ENCODE data around the gene TMEM185A.

DNA sequence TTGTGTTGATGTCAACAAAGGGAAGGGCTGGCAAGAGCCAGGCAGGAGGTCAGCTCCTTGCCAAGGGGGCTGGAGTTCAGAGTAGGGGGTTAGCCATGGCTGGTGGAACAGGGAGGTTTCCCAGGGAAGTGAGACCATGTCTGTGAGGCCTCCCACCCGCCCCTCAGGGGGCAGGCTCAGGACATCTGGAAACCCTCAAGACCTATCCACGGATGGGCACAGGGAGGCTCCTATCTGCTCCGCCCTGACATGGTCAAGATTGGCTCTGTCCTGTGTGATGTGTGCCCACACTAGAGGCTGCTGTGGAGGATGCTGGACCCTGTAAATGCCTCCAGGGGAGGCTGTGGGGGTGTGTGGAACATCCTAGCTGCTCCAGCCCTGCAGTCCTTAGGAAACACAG lies 8.0 kb upstream of the TMEM185A start:
- TF ChIP-seq POLR2A (IDR thresholded peaks at IDR 0.05) (no peak), CTCF (IDR thresholded peaks at IDR 0.05) (no peak)
